Loucy (cell line): ENCODE results near the gene COX10.

Source experiments
- H2AFZ ChIP-seq: fragments of 200-600 bp; sonication (generic); 2 replicates; pipeline ENCODE4 v1.6.0; 2016; ENCODE audit warnings: antibody characterized with exemption, mild to moderate bottlenecking, low read length, moderate library complexity
- H3F3A ChIP-seq: fragments of 200-600 bp; 2 replicates; pipeline ENCODE4 v1.6.0; 2016; ENCODE audit warnings: antibody characterized with exemption, low read depth, mild to moderate bottlenecking
- H3K27me3 ChIP-seq: fragments of 200-600 bp; sonication (generic); 2 replicates; pipeline ENCODE4 v1.6.1; 2014; ENCODE audit warnings: low read length, mild to moderate bottlenecking; ENCODE audit not compliant: insufficient read depth, poor library complexity, severe bottlenecking
- H3K36me3 ChIP-seq: fragments of 200-600 bp; sonication (generic); 2 replicates; pipeline ENCODE4 v1.6.1; 2016; ENCODE audit warnings: low read length; ENCODE audit not compliant: insufficient read depth
- H3K4me1 ChIP-seq: fragments of 200-600 bp; sonication (generic); 2 replicates; pipeline ENCODE4 v1.5.1; 2014; ENCODE audit warnings: low read length, mild to moderate bottlenecking; ENCODE audit not compliant: insufficient read depth, poor library complexity, severe bottlenecking
- H3K4me2 ChIP-seq: fragments of 200-600 bp; sonication (generic); 2 replicates; pipeline ENCODE4 v1.6.0; 2014; ENCODE audit warnings: antibody characterized with exemption, low read length, low read depth, mild to moderate bottlenecking; ENCODE audit not compliant: poor library complexity, severe bottlenecking
- H3K4me3 ChIP-seq: fragments of 200-600 bp; sonication (generic); 2 replicates; pipeline ENCODE4 v1.5.1; 2014; ENCODE audit warnings: low read length, mild to moderate bottlenecking, mixed read lengths; ENCODE audit not compliant: poor library complexity, severe bottlenecking
- H3K79me2 ChIP-seq: fragments of 200-600 bp; sonication (generic); 2 replicates; pipeline ENCODE4 v1.6.1; 2014; ENCODE audit warnings: low read length; ENCODE audit not compliant: insufficient read depth
- H3K9ac ChIP-seq: fragments of 200-600 bp; sonication (generic); 2 replicates; pipeline ENCODE4 v1.6.0; 2014; ENCODE audit warnings: mild to moderate bottlenecking, low read depth, low read length, moderate library complexity; ENCODE audit not compliant: poor library complexity, severe bottlenecking
- H3K9me2 ChIP-seq: fragments of 200-600 bp; sonication (generic); replicated peaks from 2 replicates; pipeline ENCODE4 v1.6.1; 2016; ENCODE audit warnings: low read depth, low read length, mixed read lengths
- H3K9me3 ChIP-seq: fragments of 200-600 bp; sonication (generic); 2 replicates; pipeline ENCODE4 v1.6.1; 2014; ENCODE audit warnings: mild to moderate bottlenecking, antibody characterized with exemption, low read length, low read depth; ENCODE audit not compliant: insufficient read depth
- H4K20me1 ChIP-seq: fragments of 200-600 bp; sonication (generic); 2 replicates; pipeline ENCODE4 v1.6.0; 2014; ENCODE audit warnings: antibody characterized with exemption, low read length, mild to moderate bottlenecking; ENCODE audit not compliant: insufficient read depth, poor library complexity, severe bottlenecking
- EZH2phosphoT487 ChIP-seq: fragments of 200-600 bp; IDR thresholded peaks from 2 replicates; pipeline ENCODE4 v1.6.1; 2018; ENCODE audit warnings: antibody characterized with exemption, mild to moderate bottlenecking, moderate library complexity, borderline replicate concordance
- TF ChIP-seq, protein P1 (sequence below): fragments of 200-600 bp; sonication (generic); conservative IDR thresholded peaks from 2 replicates; pipeline ENCODE4 v1.5.1; 2014; ENCODE audit warnings: mild to moderate bottlenecking, antibody characterized with exemption, low read length

Gene COX10

DNA sequence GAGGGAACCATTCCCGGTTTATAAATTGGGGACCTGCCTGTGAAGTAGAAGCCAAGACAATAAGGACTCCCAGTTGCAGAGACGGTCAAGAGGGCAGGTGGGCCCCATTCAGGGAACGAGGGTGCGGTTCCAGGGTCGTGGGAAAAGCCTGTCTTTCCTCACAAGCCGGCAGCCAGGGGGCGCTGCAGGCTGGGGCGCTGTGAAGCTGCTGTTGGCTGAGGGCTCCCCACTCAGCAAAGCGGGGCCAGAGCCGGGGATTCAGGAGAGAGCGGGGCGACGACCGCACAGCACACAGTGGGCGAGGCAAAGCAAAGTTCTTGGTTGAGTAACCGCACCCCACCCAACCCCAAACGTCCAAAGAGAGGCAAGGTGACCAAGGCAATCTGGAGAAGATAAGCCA, 142.5 kb downstream of the COX10 start:
- no peak for TF ChIP-seq EZH2phosphoT487
- TF ChIP-seq, protein P1, sequence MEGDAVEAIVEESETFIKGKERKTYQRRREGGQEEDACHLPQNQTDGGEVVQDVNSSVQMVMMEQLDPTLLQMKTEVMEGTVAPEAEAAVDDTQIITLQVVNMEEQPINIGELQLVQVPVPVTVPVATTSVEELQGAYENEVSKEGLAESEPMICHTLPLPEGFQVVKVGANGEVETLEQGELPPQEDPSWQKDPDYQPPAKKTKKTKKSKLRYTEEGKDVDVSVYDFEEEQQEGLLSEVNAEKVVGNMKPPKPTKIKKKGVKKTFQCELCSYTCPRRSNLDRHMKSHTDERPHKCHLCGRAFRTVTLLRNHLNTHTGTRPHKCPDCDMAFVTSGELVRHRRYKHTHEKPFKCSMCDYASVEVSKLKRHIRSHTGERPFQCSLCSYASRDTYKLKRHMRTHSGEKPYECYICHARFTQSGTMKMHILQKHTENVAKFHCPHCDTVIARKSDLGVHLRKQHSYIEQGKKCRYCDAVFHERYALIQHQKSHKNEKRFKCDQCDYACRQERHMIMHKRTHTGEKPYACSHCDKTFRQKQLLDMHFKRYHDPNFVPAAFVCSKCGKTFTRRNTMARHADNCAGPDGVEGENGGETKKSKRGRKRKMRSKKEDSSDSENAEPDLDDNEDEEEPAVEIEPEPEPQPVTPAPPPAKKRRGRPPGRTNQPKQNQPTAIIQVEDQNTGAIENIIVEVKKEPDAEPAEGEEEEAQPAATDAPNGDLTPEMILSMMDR: no peak
- H3K9ac ChIP-seq: no peak overlapping the region
- no peak overlapping the region for H3K4me3 ChIP-seq
- no peaks in the 10 kb centered on the region for H4K20me1 ChIP-seq
- peaks cover 5% of the 10 kb centered on the region; the same call in 1 of the 2 replicates for H3K36me3 ChIP-seq
- H3K9me2 ChIP-seq: no peaks in the 10 kb centered on the region
- H3K27me3 ChIP-seq: no peaks in the 10 kb centered on the region
- no peak overlapping the region for H3K4me2 ChIP-seq
- H3K4me1 ChIP-seq: no peaks in the 10 kb centered on the region
- no peak overlapping the region for H2AFZ ChIP-seq
- no peaks in the 10 kb centered on the region for H3K9me3 ChIP-seq
- H3F3A ChIP-seq: no peaks in the 10 kb centered on the region
- H3K79me2 ChIP-seq: no peaks in the 10 kb centered on the region

GRCh38 chr17:14212401-14212800, 143.1 kb downstream of the COX10 start:
- no peaks in the 10 kb centered on the region for H3F3A ChIP-seq
- H4K20me1 ChIP-seq: no peaks in the 10 kb centered on the region
- H2AFZ ChIP-seq: no peak overlapping the region
- no peak overlapping the region for H3K9ac ChIP-seq
- no peak overlapping the region for H3K4me3 ChIP-seq
- no peaks in the 10 kb centered on the region for H3K9me2 ChIP-seq
- no peak overlapping the region for H3K4me2 ChIP-seq
- no peaks in the 10 kb centered on the region for H3K9me3 ChIP-seq
- TF ChIP-seq, protein P1: no peak
- TF ChIP-seq EZH2phosphoT487: no peak
- no peaks in the 10 kb centered on the region for H3K4me1 ChIP-seq
- H3K27me3 ChIP-seq: no peaks in the 10 kb centered on the region
- H3K79me2 ChIP-seq: no peaks in the 10 kb centered on the region
- peaks cover 3% of the 10 kb centered on the region; the same call in 1 of the 2 replicates for H3K36me3 ChIP-seq

GRCh38 chr17:14214271-14214670, 145.0 kb downstream of the COX10 start:
- H3K9me2 ChIP-seq: no peaks in the 10 kb centered on the region
- no peak overlapping the region for H3K4me2 ChIP-seq
- H2AFZ ChIP-seq: no peak overlapping the region
- H3K9ac ChIP-seq: no peak overlapping the region
- TF ChIP-seq, protein P1: no peak
- TF ChIP-seq EZH2phosphoT487: no peak
- no peaks in the 10 kb centered on the region for H3K36me3 ChIP-seq
- H4K20me1 ChIP-seq: no peaks in the 10 kb centered on the region
- no peak overlapping the region for H3K4me3 ChIP-seq
- no peaks in the 10 kb centered on the region for H3K9me3 ChIP-seq
- no peaks in the 10 kb centered on the region for H3F3A ChIP-seq
- H3K4me1 ChIP-seq: no peaks in the 10 kb centered on the region
- H3K27me3 ChIP-seq: no peaks in the 10 kb centered on the region
- no peaks in the 10 kb centered on the region for H3K79me2 ChIP-seq
